GM12878 (cell line): ENCODE results near the gene NRG4. TPM values are rescaled to one million over a fixed set of nuclear protein-coding genes. Genes with fewer than 3 reads are reported as not detected.
"Not testable (repeated sequence)": the region's sequence is repeated elsewhere in the genome, so short reads cannot be mapped to it uniquely, and the experiment has no call there.

Experiments used
- ATAC-seq: fragments of 200-7000 bp; cut with Tn5 transposase; 3 replicates; pipeline ENCODE4 v1.9.1; 2020; ENCODE audit warnings: mild to moderate bottlenecking, moderate library complexity
- BruUV-seq: library from RNA; stranded (reverse); fragments of 400-500 nt; replicated peaks from 2 replicates; lab custom pipeline; 2021; lab: Mats Ljungman, UMichigan
- CTCF ChIA-PET: fragments of 300-600 bp; sonication (Branson Sonifier 250); formaldehyde crosslinking; extraction: SDS; loops from one replicate; lab custom pipeline; 2021; ENCODE audit warnings: inconsistent platforms; lab: Yijun Ruan, JAX
- POLR2A ChIA-PET: fragments of 350-600 bp; formaldehyde crosslinking; extraction: SDS; loops from one replicate; lab custom pipeline; 2021; ENCODE audit warnings: inconsistent platforms; lab: Charles Lee
- RAD21 ChIA-PET: fragments of 300-600 bp; sonication (Branson Sonifier 250); formaldehyde crosslinking; loops from one replicate; lab custom pipeline; 2023; ENCODE audit warnings: antibody characterized with exemption; ENCODE audit not compliant: unreplicated experiment; lab: Charles Lee
- SMC1A ChIA-PET: fragments of 300-600 bp; sonication (Branson Sonifier 250); formaldehyde crosslinking; loops from one replicate; lab custom pipeline; 2023; ENCODE audit not compliant: unreplicated experiment, uncharacterized antibody; lab: Charles Lee
- DNase-seq: peaks from one replicate; pipeline ENCODE4 v3.0.0-alpha.2; 2011; ENCODE audit warnings: low read depth, low spot score
- FAIRE-seq: peaks from 3 replicates; lab custom pipeline; 2011; peaks lifted over from hg19 to GRCh38; lab: Jason Lieb, UNC
- H2AFZ ChIP-seq: 2 replicates; pipeline ENCODE4 v1.6.0; 2011; ENCODE audit warnings: low read depth, low read length, control low read depth; ENCODE audit not compliant: control insufficient read depth
- H3K27ac ChIP-seq: 2 replicates; pipeline ENCODE4 v1.5.1; 2011; ENCODE audit warnings: control low read depth; ENCODE audit not compliant: control insufficient read depth, insufficient read depth
- H3K27me3 ChIP-seq, 2 experiments: replicated peaks in 1 of 2; 2 replicates each; pipeline versions ENCODE4 v1.6.0 to v1.6.1; 2011; ENCODE audit warnings: low read length in 1 of 2; ENCODE audit not compliant: control insufficient read depth in 2 of 2, insufficient read depth in 2 of 2
- H3K36me3 ChIP-seq, 2 experiments: 2 replicates each; pipeline ENCODE4 v1.5.1; 2011; ENCODE audit warnings: low read length in 1 of 2; ENCODE audit not compliant: control insufficient read depth in 2 of 2, insufficient read depth in 2 of 2
- H3K4me1 ChIP-seq: 2 replicates; pipeline ENCODE4 v1.6.1; 2011; ENCODE audit warnings: mild to moderate bottlenecking, low read length, moderate library complexity, mixed read lengths; ENCODE audit not compliant: control insufficient read depth, insufficient read depth
- H3K4me2 ChIP-seq: 2 replicates; pipeline ENCODE4 v1.6.0; 2011; ENCODE audit warnings: control low read depth; ENCODE audit not compliant: control insufficient read depth, insufficient read depth
- H3K4me3 ChIP-seq: fragments of 200-600 bp; sonication (generic); 2 replicates; pipeline ENCODE4 v1.5.1; 2016
- H3K79me2 ChIP-seq: 2 replicates; pipeline ENCODE4 v1.6.0; 2011; ENCODE audit warnings: low read length; ENCODE audit not compliant: control insufficient read depth, insufficient read depth
- H3K9ac ChIP-seq: 2 replicates; pipeline ENCODE4 v1.8.0; 2011; ENCODE audit warnings: low read length, control low read depth, mixed read lengths; ENCODE audit not compliant: control insufficient read depth, insufficient read depth
- H3K9me3 ChIP-seq: replicated peaks from 3 replicates; pipeline ENCODE4 v1.5.1; 2011; ENCODE audit warnings: mild to moderate bottlenecking, low read length; ENCODE audit not compliant: control insufficient read depth, insufficient read depth
- H4K20me1 ChIP-seq: 2 replicates; pipeline ENCODE4 v1.6.0; 2011; ENCODE audit not compliant: control insufficient read depth, insufficient read depth
- ATF7 ChIP-seq: fragments of 450-650 bp; IDR thresholded peaks from 2 replicates; pipeline ENCODE4 v1.6.1; 2016; ENCODE audit warnings: low read depth, mild to moderate bottlenecking
- BACH1 ChIP-seq: fragments of 450-650 bp; IDR thresholded peaks from 2 replicates; pipeline ENCODE4 v1.6.1; 2017; ENCODE audit warnings: mild to moderate bottlenecking, borderline replicate concordance
- CREB1 ChIP-seq: IDR thresholded peaks from 2 replicates; pipeline ENCODE4 v1.6.1; 2012; ENCODE audit warnings: low read depth, mild to moderate bottlenecking, inconsistent platforms
- FOXK2 ChIP-seq: fragments of 450-650 bp; IDR thresholded peaks from 2 replicates; pipeline ENCODE4 v1.6.1; 2017; ENCODE audit warnings: mild to moderate bottlenecking, moderate library complexity
- KLF5 ChIP-seq: fragments of 450-650 bp; IDR thresholded peaks from 2 replicates; pipeline ENCODE4 v1.6.1; 2014; ENCODE audit warnings: mild to moderate bottlenecking; ENCODE audit not compliant: partially characterized antibody
- POLR2AphosphoS5 ChIP-seq: IDR thresholded peaks from 2 replicates; pipeline ENCODE4 v1.6.1; 2011; ENCODE audit warnings: mild to moderate bottlenecking, low read length, inconsistent platforms
- TBL1XR1 ChIP-seq: IDR thresholded peaks from 2 replicates; pipeline ENCODE4 v1.6.1; 2012; ENCODE audit warnings: low read depth, low read length, improper control_type of control experiment
- WGBS: methylation state at CpG from one replicate; pipeline ENCODE4 v1.1.6; 2016; ENCODE audit warnings: low lambda C conversion rate; ENCODE audit not compliant: insufficient replicate concordance, insufficient coverage; ENCODE audit errors: missing lambda C conversion rate; 5-methylcytosine and 5-hydroxymethylcytosine counted together
- in situ Hi-C: fragments of 300-500 bp; cut with MboI; formaldehyde crosslinking; loops from 9 replicates; pipeline ENCODE4 v1.14.3; 2018; ENCODE audit warnings: mixed read lengths
- intact Hi-C: fragments of 100-400 bp; cut with micrococcal nuclease; formaldehyde crosslinking; loops from one replicate; pipeline ENCODE4 v1.14.2; 2022; ENCODE audit not compliant: unreplicated experiment
- polyA plus RNA-seq, 11 experiments: library from polyadenylated mRNA; depleted of rRNA in 4 of 11; unstranded in 6 of 11; stranded (reverse) in 5 of 11; fragments of >200 nt; fragmentation: Nextera tagmentation in 4 of 11; fragmentation: Illumina TruSeq in 1 of 11; extraction: Ambion mirVana in 4 of 11; extraction: Trizol in 1 of 11; gene quantifications; 1 replicate in 1 of 11; 2 replicates in 10 of 11; pipeline versions ENCODE4 v1.2.1 to v1.2.3, GENCODE V29; 2011 to 2016; ENCODE audit warnings: inconsistent platforms in 2 of 11, missing spikeins in 2 of 11, low read depth in 1 of 11
- total RNA-seq, 4 experiments: library from RNA; depleted of rRNA in 3 of 4; stranded (reverse); fragments of >200 nt in 3 of 4; fragmentation: Illumina TruSeq in 1 of 4; extraction: Trizol in 1 of 4; gene quantifications; 2 replicates each; pipeline versions ENCODE4 v1.2.1 to v1.2.3, GENCODE V29; 2013 to 2021
- TF ChIP-seq, protein P1 (sequence below): IDR thresholded peaks from 2 replicates; pipeline ENCODE4 v1.6.1; 2012; ENCODE audit warnings: improper control_type of control experiment, low read depth, low read length; ENCODE audit not compliant: insufficient replicate concordance
- TF ChIP-seq, protein P2 (sequence below): IDR thresholded peaks from 2 replicates; pipeline ENCODE4 v1.6.1; 2011; ENCODE audit warnings: borderline replicate concordance, low read depth, mild to moderate bottlenecking, moderate library complexity, mixed read lengths, low read length; ENCODE audit not compliant: insufficient read depth; ENCODE audit errors: extremely low read length
- TF ChIP-seq, protein P3 (sequence below): IDR thresholded peaks from 2 replicates; pipeline ENCODE4 v1.6.1; 2011; ENCODE audit warnings: mild to moderate bottlenecking, low read depth, low read length, moderate library complexity; ENCODE audit not compliant: insufficient replicate concordance

Gene NRG4
- total and polyA plus RNA-seq, 10 of the 15 experiments (the other 5 are each of a cell fraction or from before 2014, with no cell fraction given): 0.76 to 8.3 (median 5.5) TPM

DNA sequence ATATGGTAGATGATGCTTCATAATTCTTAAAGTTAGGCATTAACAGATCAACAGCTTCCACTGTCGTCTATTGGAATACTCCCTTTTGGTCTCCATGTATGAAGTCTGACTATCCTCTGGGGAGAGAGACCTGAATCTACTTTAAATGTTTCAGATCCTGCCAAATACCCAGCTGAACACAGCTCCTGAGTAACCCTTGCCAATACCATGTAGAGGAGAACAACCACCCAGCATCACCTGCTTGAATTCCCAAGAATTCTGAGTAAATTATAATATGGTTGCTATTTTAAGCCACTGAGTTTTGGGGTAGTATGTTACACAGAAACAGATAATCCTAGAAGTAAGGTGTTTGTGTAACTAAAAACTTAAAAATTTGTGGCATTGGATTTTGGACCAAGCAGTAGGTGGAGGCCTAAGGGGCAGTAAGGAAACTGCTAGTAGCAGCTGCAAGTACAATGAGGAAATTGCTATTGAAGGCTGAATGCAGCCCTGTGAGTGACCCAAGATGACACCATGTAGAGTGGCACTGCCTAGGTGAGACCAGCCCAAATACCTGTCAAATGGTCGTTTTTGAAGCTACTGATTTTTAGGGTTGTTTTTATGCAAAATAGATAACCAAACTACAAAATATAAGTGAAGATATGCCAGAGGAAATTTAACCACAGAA lies 30.9 kb downstream of the NRG4 start (continued):
- TF ChIP-seq TBL1XR1: no peak
- TF ChIP-seq, protein P1, sequence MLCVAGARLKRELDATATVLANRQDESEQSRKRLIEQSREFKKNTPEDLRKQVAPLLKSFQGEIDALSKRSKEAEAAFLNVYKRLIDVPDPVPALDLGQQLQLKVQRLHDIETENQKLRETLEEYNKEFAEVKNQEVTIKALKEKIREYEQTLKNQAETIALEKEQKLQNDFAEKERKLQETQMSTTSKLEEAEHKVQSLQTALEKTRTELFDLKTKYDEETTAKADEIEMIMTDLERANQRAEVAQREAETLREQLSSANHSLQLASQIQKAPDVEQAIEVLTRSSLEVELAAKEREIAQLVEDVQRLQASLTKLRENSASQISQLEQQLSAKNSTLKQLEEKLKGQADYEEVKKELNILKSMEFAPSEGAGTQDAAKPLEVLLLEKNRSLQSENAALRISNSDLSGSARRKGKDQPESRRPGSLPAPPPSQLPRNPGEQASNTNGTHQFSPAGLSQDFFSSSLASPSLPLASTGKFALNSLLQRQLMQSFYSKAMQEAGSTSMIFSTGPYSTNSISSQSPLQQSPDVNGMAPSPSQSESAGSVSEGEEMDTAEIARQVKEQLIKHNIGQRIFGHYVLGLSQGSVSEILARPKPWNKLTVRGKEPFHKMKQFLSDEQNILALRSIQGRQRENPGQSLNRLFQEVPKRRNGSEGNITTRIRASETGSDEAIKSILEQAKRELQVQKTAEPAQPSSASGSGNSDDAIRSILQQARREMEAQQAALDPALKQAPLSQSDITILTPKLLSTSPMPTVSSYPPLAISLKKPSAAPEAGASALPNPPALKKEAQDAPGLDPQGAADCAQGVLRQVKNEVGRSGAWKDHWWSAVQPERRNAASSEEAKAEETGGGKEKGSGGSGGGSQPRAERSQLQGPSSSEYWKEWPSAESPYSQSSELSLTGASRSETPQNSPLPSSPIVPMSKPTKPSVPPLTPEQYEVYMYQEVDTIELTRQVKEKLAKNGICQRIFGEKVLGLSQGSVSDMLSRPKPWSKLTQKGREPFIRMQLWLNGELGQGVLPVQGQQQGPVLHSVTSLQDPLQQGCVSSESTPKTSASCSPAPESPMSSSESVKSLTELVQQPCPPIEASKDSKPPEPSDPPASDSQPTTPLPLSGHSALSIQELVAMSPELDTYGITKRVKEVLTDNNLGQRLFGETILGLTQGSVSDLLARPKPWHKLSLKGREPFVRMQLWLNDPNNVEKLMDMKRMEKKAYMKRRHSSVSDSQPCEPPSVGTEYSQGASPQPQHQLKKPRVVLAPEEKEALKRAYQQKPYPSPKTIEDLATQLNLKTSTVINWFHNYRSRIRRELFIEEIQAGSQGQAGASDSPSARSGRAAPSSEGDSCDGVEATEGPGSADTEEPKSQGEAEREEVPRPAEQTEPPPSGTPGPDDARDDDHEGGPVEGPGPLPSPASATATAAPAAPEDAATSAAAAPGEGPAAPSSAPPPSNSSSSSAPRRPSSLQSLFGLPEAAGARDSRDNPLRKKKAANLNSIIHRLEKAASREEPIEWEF: no peak
- TF ChIP-seq FOXK2: no peak
- no peak for TF ChIP-seq CREB1
- no peak for TF ChIP-seq ATF7
- no peak for TF ChIP-seq POLR2AphosphoS5
- TF ChIP-seq, protein P2, sequence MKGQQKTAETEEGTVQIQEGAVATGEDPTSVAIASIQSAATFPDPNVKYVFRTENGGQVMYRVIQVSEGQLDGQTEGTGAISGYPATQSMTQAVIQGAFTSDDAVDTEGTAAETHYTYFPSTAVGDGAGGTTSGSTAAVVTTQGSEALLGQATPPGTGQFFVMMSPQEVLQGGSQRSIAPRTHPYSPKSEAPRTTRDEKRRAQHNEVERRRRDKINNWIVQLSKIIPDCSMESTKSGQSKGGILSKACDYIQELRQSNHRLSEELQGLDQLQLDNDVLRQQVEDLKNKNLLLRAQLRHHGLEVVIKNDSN: no peak
- no peak for TF ChIP-seq KLF5
- no peak for TF ChIP-seq BACH1
- TF ChIP-seq, protein P3, sequence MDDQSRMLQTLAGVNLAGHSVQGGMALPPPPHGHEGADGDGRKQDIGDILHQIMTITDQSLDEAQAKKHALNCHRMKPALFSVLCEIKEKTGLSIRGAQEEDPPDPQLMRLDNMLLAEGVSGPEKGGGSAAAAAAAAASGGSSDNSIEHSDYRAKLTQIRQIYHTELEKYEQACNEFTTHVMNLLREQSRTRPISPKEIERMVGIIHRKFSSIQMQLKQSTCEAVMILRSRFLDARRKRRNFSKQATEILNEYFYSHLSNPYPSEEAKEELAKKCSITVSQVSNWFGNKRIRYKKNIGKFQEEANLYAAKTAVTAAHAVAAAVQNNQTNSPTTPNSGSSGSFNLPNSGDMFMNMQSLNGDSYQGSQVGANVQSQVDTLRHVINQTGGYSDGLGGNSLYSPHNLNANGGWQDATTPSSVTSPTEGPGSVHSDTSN: no peak

DNA sequence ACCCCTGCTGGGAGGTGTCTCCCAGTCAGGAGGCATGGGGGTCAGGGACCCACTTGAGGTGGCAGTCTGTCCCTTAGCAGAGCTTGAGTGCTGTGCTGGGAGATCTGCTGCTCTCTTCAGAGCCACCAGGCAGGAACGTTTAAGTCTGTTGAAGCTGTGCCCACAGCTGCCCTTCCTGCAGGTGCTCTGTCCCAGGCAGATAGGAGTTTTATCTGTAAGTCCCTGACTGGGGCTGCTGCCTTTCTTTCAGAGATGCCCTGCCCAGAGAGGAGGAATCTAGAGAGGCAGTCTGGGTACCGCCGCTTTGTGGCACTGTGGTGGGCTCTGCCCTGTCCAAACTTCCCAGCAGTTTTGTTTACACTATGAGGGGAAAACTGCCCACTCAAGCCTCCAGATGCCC lies 35.5 kb downstream of the NRG4 start:
- SMC1A ChIA-PET, BruUV-seq, H3K36me3 ChIP-seq, in situ Hi-C loops, DNase-seq, RAD21 ChIA-PET, CTCF ChIA-PET, H3K27ac ChIP-seq, H3K4me2 ChIP-seq, POLR2A ChIA-PET, H4K20me1 ChIP-seq, intact Hi-C loops, FAIRE-seq, H3K27me3 ChIP-seq, H3K79me2 ChIP-seq, H3K9me3 ChIP-seq, H3K4me1 ChIP-seq, H2AFZ ChIP-seq, ATAC-seq, H3K9ac ChIP-seq, H3K4me3 ChIP-seq: not testable (repeated sequence)
- WGBS: 60% methylated on average over 3 of the region's 3 CpGs
